SIG-M5 treated with dmso at 0.1 percent for 504 hours (cell line): ENCODE results near the gene FBXL12.
"Not testable (repeated sequence)": the region's sequence is repeated elsewhere in the genome, so short reads cannot be mapped to it uniquely, and the experiment has no call there.

Source experiments
- DNase-seq: peaks from one replicate; lab custom pipeline; 2025; ENCODE audit not compliant: unreplicated experiment; lab: John Stamatoyannopoulos, UW

FBXL12 gene, protein sequence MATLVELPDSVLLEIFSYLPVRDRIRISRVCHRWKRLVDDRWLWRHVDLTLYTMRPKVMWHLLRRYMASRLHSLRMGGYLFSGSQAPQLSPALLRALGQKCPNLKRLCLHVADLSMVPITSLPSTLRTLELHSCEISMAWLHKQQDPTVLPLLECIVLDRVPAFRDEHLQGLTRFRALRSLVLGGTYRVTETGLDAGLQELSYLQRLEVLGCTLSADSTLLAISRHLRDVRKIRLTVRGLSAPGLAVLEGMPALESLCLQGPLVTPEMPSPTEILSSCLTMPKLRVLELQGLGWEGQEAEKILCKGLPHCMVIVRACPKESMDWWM

GRCh38 chr19:9818734-9819595 lies at the start of gene FBXL12:
TSS of gene FBXL12 (minus strand) at chr19:9819079. CDS start at chr19:9818813, 266 bp downstream.
- DNase-seq: peak; percentile 98

DNA sequence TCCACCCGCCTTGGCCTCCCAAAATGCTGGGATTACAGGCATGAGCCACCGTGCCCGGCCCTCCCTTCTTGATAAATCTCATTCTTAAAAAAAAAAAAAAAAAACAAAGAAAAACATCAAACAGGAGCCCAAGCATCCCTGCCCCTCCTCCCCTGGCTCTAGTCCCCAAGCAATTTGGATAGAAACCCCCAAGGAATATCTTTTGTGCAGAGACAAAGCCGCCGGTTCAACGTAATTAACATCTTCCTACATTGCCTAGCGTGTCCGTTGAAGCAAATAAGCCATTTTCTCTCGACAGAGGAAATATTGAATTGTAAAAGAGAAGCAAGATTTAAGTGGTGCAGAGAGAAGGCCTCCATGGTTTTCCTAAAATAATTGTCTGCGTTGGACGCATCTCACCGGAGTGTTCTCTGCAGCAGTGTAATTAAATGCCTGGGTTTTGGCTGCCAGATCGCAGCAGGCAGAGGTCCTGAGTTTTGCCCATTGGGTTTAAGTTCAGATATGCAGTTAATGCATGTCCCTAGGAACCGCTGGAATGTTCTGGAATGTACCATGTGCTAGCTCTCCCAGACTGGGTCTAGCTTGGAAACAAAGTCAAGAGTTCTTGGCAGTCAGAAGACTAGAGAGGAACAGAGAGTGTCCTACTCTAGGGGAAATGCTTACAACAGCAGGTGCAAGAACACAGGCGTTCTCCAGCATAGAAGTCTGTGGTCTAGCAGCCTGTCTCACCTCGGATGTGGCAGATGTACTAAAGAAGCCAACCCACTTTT lies 47.0 kb upstream of the FBXL12 start:
- no peak for DNase-seq

DNA sequence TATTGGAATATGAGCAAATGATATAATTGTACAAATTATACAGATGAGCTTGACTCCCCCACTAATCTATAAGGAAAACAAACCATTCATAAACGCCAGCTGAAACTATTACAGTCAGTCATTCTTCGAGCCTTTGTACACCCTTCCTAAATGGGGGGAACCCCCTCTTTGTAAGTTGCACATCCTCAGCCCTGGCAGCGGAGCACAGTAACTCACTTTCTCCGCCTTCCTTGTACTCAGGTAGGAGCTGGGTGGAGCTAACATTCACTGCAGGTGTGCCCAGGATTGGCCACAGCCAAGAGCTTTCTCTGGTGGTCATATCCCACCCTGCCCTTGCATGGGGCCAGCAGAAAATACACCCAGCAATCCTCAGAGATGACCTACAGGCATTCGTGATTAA lies 44.9 kb upstream of the FBXL12 start:
- DNase-seq: no peak

GRCh38 chr19:9862938-9863337 lies 44.1 kb upstream of the FBXL12 start:
- DNase-seq: no peak

- no peak for DNase-seq
These were observed 42.6 kb upstream of the FBXL12 start for GRCh38 chr19:9861503-9861902.

DNA sequence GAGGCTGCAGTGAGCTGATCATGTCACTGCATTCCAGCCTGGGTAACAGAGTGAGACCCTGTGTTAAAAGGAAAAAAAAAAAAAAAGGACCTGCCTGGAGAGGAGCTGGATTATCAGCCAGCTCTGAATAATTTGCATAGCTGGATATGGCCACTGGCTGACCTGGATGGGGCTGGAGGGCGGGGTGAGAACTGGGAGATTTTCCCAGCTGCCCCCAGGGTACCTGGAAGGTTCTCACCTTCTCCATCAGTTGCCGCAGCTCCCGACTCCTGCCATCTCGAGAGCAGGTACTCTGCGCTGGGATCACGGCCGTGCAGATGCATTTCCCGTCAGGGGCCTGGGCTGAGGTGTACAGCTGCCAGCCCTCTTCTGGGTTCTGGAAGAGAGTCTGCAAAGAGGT lies 41.5 kb upstream of the FBXL12 start:
- DNase-seq: no peak

DNA sequence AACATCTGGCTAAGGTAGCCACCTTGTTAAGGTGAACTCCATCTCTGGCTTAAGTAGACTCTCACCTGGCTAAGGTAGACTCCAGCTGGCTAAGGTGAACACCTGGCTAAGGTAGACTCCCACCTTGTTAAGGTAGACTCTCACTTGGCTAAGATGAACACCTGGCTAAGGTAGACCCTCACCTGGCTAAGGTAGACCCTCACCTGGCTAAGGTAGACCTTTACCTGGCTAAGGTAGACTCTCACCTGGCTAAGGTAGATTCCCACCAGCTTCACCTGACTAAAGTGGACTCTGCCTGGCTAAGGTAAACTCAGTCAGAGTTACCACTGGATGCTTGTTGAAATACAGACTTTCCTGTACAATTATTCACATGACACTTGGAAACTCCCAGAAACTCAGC lies 39.9 kb upstream of the FBXL12 start:
- DNase-seq: no peak

DNA sequence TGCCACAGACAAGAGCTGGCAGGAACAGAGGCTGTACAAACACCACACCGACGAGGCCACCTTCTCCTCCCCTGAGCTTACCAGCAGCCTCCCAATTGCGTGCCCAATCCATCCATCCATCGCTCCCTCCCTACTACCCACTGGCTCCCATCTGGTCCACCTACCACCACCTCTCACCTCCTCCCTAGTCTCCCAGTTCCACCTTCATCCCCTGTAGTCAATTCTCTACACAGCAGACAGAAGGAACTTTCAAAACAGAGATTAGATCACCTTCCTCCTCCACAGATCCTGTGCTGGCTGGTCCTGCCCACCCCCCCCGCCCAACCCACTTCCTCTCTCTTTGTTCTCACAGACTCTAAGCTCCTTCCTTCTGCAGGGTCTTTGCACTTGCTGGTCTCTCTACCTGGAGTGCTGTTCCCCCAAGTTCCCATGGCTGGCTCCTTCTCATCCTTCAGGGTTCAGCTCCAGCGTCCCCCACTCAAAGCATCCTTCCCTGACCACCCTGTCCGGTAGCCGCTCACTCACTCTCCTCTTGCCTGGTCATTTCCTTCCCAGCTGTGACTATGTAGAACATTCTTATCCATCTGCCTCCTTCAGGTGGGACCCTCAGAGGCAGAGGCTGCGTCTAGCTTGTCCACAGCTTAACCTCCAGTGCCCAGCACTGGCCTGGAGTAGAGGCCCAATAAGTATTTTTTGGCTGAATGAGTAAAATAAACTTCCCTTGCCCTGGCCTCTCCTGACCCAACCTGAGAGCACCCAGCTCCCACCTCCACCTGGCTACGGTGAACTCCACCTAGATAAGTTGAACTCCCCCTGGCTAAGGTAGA lies 39.3 kb upstream of the FBXL12 start:
- peak; percentile 28 for DNase-seq

DNA sequence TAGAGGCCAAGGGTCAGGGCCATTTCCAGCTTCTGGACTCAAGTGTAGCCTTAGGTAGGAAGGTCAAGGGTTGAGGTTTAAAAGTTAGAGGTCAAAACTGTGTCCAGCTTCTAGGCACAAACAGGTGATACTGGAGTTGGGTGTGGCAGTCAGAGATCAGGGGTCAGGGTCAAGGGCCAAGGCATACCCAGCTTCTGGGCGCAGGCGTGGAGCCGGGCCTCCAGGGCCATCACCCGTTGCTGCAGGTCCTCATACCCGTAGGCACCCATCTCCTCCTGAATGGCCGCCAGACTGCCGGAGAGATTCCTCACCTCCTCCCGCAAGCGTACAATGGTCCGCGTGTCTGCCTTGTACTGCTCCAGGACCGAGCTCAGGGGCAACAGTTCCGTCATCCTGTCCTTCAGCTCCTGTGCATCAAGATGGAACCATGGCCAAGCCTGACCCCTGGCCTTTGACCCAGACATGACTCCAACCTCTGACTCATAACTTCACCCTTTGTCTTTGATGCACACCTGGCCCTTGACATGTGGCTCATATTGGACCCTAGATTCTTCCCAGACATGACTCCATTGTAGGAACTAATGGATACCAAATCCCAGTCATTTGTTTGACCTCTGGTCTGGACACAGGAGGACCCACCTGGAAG lies 38.3 kb upstream of the FBXL12 start:
- no peak for DNase-seq

DNA sequence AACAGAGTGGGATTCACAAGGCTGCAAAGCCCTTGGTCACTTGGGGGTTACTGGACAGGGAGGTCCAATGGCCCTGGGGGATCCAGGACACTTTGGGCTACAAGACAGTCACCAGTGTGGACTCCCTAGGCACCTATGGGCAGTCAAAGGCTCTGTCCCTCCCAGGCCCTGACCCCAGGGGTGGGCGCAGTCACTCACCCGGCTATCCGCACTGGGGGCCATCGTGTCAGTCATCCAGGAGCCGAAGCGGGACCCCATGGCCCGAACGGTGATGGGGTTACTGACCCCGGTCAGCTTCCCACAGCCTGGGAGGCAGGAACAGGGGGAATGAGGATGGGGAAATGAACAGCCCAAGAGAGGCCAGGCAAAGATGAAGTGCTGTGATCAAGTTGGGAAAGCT lies 37.7 kb upstream of the FBXL12 start:
- DNase-seq: no peak

DNA sequence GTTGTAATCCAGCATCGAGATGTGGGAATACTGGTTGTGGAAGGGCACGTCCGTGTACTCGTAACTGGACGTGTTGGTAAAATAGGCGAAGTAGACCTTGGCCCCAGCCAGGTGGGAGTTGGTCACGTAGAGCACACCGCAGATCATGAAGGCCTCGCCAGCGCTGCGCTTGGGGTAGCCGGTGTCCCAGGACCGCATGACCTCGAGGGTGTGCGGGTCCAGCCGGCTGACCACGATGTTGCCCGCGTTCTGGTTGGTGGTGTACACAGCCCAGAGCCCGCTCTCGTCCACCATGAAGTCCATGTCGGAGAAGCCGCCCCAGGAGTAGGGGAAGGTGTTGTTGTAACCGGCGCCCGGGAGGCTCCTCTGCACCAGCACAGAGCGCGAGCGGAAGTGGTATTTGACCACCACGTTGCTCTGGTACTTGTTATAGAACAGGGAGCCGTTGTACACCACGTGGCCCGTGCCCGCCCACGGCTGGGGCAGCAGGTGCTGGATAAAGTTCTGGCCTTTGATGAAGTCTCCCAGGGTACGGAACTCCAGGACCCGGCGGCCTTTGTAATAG lies 35.5 kb upstream of the FBXL12 start:
- no peak for DNase-seq

DNA sequence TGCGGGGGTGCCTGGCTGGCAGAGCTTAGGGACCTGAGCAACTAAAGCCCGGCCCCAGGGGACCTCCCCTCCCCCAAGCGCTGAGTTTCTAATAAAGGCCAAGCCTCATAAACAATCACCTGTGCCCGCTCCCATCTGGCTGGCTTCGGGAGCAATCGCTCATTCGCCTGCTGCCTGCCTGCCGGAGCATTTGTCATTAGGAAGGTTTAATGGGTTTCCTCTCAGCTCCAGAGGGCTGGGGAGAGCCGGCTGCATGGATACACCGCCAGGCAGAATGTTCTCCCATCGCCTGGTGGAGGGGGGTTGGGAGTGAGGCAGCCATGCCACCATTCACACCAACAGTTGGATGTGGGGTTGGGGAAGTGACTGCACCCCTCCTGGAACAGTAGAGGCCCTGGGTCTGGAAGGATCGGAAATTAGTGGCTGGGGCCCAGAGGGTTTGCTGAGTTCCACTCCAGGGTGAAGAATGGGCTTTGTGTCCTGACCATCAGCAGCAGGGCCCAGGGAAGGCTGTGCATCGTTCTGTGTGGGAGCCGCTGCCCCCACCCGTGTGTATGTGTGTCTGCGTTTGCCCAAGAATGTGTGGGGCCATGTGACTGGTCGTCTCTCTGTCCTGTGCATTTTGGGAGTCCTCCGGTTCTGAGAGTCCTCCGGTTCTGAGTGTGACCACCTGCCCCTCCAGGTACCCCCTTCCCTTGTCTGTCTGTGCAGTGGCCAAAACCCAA lies 31.5 kb upstream of the FBXL12 start:
- DNase-seq: no peak

- DNase-seq: no peak
These were observed 30.9 kb upstream of the FBXL12 start for GRCh38 chr19:9849791-9850190.

GRCh38 chr19:9848762-9849161 lies 29.9 kb upstream of the FBXL12 start:
- DNase-seq: no peak

DNA sequence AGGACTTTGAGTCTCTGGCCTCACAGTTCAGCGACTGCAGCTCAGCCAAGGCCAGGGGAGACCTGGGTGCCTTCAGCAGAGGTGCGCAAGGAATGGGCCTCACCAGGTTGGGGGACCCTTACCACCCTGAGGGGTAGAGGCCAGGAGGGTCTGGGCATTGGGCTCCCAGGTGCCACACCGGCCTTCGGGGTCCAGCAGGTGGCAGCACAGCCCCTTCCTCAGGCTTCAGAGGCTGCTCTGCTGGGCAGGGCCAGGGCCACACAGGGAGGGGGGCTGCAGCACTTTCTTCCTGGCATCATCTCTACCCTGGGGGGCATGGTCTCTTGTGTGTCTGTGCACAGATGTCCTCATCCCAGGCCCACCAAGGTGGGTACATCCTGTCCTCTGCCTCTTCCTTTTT lies 29.2 kb upstream of the FBXL12 start:
- DNase-seq: no peak

DNA sequence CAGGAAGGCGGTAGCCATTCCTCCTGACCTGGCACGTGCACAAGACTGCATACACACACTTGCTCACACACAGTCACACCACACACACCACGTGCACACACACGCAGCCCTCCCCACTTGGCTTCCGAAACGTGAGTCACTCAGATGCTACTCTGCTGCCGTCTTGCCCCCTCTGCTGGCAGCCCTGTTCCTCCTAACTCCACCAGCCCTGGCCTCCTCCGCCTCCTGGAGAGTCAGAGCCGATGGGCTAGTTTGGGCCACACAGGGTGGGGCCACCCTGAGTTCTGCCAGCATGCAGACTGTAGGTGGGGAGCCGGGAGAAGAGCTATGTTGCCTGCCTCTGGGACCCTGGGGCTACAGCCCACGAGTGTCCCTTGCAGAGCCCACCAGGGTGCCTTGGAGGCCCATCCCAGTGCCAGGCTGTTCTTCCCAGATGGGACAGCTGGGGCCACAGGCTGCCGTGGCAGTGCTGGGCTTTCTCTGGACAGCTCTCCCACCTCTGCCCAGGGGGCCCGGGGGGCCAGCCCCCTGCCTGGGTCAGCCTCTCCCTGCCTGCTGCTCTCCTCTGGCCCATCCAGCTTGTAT lies 28.3 kb upstream of the FBXL12 start:
- DNase-seq: peak; percentile 52

- not testable (repeated sequence) for DNase-seq
These were observed 24.9 kb upstream of the FBXL12 start for GRCh38 chr19:9843626-9844273.

- DNase-seq: no peak
These were observed 24.2 kb upstream of the FBXL12 start for GRCh38 chr19:9842834-9843625.
